GM19025 (cell line): ENCODE measurements around the gene NUTM1.

Source experiments
- ATAC-seq: cut with Tn5 transposase; IDR thresholded peaks from one replicate; pipeline ENCODE4 v1.9.1; 2021; ENCODE audit warnings: mild to moderate bottlenecking, low read depth, moderate library complexity; ENCODE audit not compliant: unreplicated experiment

NUTM1 gene

GRCh38 chr15:34342737-34343575 is at the start of gene NUTM1, which contains the start of gene NOP10:
TSS of gene NUTM1 (plus strand) at chr15:34343315. CDS start at chr15:34343697, 382 bp downstream.
TSS of gene NOP10 (minus strand) at chr15:34343136. CDS start at chr15:34343073, 63 bp downstream.
- ATAC-seq = peak; percentile 91

GRCh38 chr15:34297059-34297458 is 46.1 kb upstream of the NUTM1 start:
- no peak for ATAC-seq

DNA sequence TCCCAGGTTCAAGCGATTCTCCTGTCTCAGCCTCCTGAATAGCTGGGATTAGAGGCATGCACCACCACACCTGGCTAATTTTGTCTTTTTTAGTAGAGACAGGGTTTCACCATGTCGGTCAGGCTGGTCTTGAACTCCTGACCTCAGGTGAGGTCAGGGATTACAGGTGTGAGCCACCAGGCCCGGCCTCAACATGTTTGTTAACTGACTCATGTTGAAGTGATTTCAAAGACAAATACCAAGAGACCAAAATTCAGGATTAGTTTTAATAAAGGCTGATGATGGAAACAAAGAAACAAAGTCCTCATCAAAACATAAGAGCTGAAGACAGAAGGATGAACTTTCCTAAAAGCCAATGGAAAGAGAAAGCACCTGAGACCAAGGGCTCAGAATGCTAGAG is 42.1 kb upstream of the NUTM1 start:
- ATAC-seq = no peak

GRCh38 chr15:34304613-34305012 is 38.5 kb upstream of the NUTM1 start:
- ATAC-seq = no peak

DNA sequence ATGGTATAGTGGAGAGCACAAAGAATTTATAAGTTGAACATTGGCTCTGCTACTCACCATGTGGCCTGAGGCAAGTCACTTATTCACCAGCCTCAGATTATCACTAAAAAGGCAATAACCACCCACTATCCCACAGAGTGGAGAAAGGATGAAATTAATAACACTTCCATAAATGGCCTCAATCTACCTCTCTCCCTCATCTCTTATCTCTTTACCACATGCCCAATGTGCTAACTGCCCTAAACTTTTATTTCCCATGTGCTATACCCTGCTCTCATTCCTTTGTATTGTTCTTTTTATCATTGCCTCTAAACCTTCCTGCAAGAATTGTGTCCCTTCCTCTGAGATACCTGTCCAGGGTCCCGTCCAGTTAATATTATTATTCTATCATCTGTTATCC is 31.6 kb upstream of the NUTM1 start:
- ATAC-seq = no peak

DNA sequence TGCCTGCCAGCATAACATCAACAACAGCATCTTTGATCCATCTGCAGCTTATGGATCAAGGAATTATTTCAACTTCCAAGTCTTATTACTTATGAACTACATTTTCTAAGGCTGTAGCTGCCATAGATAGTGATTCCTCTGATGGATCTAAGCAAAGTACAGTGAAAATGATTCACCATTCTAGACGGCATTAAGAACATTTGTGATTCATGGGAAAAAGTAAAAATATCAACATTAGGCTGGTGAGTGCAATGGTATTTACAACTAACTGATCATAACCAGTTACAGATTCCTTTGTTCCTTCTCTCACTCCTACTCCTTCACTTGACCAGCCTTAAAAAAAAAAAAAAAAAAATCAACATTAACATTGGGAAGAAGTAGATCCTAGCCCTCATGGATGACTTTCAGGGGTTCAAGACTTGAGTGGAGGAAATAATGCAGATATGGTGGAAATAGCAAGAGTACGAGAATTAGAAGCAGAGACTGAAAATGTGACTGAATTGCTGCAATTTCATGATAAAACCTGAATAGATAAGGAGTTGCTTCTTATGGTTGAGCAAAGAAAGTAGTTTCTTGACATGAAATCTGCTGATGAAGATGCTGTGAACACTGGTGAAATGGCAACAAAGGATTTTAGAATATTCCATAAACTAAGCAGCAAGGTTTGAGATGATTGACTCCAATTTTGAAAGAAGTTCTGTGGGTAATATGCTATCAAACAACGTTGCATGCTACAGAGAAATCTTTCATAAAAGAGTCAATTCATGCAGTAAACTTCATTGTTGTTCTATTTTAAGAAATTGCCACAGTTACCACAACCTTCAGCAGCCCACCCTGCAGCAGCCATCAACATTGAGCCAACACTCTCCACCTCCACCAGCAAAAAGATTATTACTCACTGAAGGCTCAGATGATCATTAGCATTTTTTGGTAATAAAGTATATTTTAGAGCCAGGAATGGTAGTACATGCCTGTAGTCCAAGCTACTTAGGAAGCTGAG is 28.3 kb upstream of the NUTM1 start:
- no peak for ATAC-seq

- peak; percentile 71 for ATAC-seq
Observed at GRCh38 chr15:34318277-34319079, 24.6 kb upstream of the NUTM1 start.

GRCh38 chr15:34323217-34323616 is 19.9 kb upstream of the NUTM1 start:
- no peak for ATAC-seq

DNA sequence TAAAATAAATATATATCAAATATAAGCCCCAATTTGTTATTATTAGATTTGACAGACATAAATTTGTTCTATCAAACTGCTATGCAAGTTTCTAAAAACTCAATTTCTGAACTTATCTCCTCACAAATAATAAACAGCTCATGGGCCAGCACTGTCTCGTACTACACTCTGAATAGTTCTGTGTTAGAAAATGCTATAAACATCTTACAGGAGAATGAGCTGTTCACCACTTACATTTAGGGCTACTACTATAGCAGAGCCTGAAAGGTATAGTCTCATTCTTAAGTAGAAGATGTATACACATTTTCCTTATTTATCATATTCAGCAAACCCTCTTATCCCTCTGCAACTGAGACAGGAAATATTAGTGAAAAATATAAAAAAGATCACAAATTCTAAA is 18.2 kb upstream of the NUTM1 start:
- no peak for ATAC-seq

DNA sequence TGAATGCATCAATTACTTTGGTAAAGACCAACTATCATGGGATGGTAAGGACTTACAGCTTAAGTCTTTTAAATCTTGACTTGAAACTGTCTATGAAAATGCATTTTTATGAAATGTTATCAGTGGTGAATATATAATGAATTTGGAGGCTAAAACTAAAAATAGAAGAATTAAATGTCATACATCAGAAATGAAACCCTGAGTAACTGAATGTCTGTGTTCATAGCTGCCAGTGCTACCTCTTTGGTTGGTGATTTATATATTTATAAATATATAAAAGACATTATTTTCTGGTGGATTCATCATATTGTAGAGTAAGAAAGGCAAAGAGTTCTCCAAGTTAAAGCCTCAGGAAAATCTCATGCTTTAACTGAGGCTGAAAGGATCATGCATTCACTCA is 17.7 kb upstream of the NUTM1 start:
- ATAC-seq = no peak

GRCh38 chr15:34327906-34328305 is 15.2 kb upstream of the NUTM1 start:
- no peak for ATAC-seq

GRCh38 chr15:34329006-34329405 is 14.1 kb upstream of the NUTM1 start:
- no peak for ATAC-seq

- ATAC-seq = no peak
Observed at GRCh38 chr15:34330279-34330678, 12.8 kb upstream of the NUTM1 start.

DNA sequence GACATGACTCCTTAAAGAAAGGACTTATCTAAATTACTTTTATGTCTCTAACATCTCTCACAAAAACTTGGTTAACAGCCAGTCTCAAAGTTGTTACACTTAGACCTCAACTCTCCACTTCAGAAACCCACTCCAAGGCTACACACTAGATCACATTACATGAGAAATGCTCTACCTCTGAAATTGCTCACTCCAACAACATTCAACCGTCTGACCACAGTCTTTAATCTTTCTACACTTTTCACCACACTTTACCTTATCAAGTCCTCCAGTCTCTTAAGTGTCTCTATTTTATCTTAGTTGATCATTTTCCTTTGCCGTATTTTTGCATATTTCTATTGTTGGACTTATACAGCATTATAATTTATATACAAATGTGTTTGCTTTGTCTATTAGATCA is 11.3 kb upstream of the NUTM1 start:
- no peak for ATAC-seq

GRCh38 chr15:34332553-34333120 is 10.5 kb upstream of the NUTM1 start:
- no peak for ATAC-seq

DNA sequence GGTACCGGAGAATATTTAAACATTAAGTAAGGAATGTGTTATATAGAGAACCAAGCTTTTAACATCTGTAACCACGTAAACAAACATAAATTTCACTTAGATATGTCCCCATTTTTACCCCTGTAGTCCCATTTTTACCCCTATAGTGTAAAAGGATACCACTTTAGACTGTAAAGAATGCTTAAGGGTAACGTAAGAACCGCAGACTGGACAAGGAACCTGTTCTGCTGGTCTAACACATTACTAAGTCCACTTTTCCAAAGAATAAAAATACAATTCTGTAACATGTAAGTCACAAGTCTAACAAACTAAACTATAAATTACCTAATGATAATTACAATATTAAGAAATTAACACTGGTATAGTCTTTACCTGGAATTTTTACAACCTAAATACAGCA is 8.4 kb upstream of the NUTM1 start:
- no peak for ATAC-seq

DNA sequence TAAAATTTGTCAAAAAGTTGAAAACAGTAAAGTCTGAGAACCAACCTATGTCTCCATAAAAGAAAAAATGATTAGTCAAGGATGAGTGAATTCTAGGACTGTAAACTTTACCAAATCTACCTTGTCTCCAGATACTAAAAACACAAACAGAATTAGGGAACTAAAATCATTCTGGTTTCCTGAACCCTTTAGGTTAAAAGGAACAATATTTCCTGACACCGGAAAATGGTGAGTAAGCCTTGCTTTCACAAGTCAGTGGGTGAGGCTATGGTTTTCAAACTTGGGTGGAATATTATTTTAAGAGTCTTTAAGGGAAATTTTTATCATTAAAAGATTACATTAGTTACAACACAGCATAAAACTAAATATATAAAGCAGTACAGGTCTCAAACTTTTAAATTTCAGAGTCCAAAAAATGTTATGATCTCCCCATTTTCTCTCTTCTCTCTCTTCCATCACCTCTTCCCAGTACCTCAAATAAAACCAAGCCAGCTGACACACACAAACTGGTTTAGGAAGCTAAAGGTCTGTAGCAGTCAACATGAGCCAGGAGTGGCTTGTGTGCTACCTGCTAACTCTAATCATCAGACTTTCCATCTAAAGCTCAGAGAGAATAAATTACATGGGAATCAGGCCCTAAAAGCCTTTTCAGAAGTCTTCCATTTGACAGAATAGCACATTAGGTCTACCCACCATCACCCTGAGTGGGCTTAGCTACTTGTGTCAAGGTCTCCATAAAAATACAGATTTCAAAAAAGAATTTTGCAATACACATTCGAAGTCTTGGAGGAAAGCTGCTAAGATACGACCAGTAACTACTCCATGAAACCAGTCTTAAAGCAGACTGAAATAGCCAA is 7.7 kb upstream of the NUTM1 start:
- no peak for ATAC-seq

GRCh38 chr15:34336231-34336990 is 6.7 kb upstream of the NUTM1 start:
- ATAC-seq = no peak
